ENCODE data around the gene XPO4.
"Not testable (repeated sequence)": the region's sequence is repeated elsewhere in the genome, so short reads cannot be mapped to it uniquely, and the experiment has no call there.

- not testable (repeated sequence) for TF ChIP-seq EZH2 (IDR thresholded peaks at IDR 0.05; ENCODE audit: insufficient read depth, low read length); CTCF (IDR thresholded peaks at IDR 0.05; ENCODE audit: insufficient read depth, low read depth, low read length)
Observed at GRCh38 chr13:20948001-20948400, 45.5 kb upstream of the XPO4 start.
